ENCODE data around the gene INSRR. TPM values are rescaled to one million over a fixed set of nuclear protein-coding genes. Genes with fewer than 3 reads are reported as not detected.
A peak's percentile ranks its signal among the peaks of the same experiment; 100 is the strongest.

INSRR gene
- total RNA-seq, 4 donors from 2014 or later = not detected

- 69% methylated on average over 7 of the region's 7 CpGs for WGBS
- H3K4me1 ChIP-seq = peaks cover 21 to 37% (median 27%) of the 10 kb centered on the region in 4 donors
- H3K36me3 ChIP-seq = peaks cover 27 to 57% (median 53%) of the 10 kb centered on the region in 4 donors
- no peak overlapping the region for H3K4me3 ChIP-seq
- no peaks in the 10 kb centered on the region for H3K9me3 ChIP-seq
- H3K27ac ChIP-seq (replicated peaks in 1 of 4) = no peak overlapping the region
- TF ChIP-seq CTCF (IDR thresholded peaks at IDR 0.05) (no peak), POLR2AphosphoS5 (IDR thresholded peaks at IDR 0.05) (no peak), POLR2A (IDR thresholded peaks at IDR 0.05; ENCODE audit: low read depth) (no peak), EP300 (IDR thresholded peaks at IDR 0.05) (no peak)
- H3K27me3 ChIP-seq = no peaks in the 10 kb centered on the region
- intact Hi-C loops (cut with DNase I) = no loop called here
- DNase-seq (ENCODE audit: extremely low spot score) = no peak
These were observed 57.4 kb downstream of the INSRR start for GRCh38 chr1:156801409-156802121.

GRCh38 chr1:156797212-156797871, 61.6 kb downstream of the INSRR start:
- 30% methylated on average over 4 of the region's 4 CpGs for WGBS
- no peaks in the 10 kb centered on the region for H3K9me3 ChIP-seq
- no peaks in the 10 kb centered on the region for H3K27me3 ChIP-seq
- TF ChIP-seq CTCF (IDR thresholded peaks at IDR 0.05) = peak; percentile 55 to 76 (median 62)
- TF ChIP-seq POLR2AphosphoS5 (IDR thresholded peaks at IDR 0.05) = no peak
- DNase-seq (ENCODE audit: extremely low spot score) = no peak
- H3K36me3 ChIP-seq = peaks cover 62 to 97% (median 95%) of the 10 kb centered on the region in 4 donors
- intact Hi-C loops (cut with DNase I) = no loop called here
- peaks cover 0 to 12% (median 5%) of the 10 kb centered on the region in 4 donors for H3K4me1 ChIP-seq
- no peak overlapping the region for H3K27ac ChIP-seq (replicated peaks in 1 of 4)
- no peak overlapping the region for H3K4me3 ChIP-seq

- 87% methylated on average over 8 of the region's 8 CpGs for WGBS
- intact Hi-C loops (cut with DNase I) = no loop called here
These were observed 62.4 kb downstream of the INSRR start for GRCh38 chr1:156796340-156797097.

GRCh38 chr1:156795787-156796186, 63.1 kb downstream of the INSRR start:
- no peak overlapping the region for H3K4me3 ChIP-seq
- no peaks in the 10 kb centered on the region for H3K9me3 ChIP-seq
- no peak for DNase-seq (ENCODE audit: extremely low spot score)
- TF ChIP-seq CTCF (IDR thresholded peaks at IDR 0.05) (no peak), EP300 (IDR thresholded peaks at IDR 0.05) (no peak), POLR2A (IDR thresholded peaks at IDR 0.05; ENCODE audit: low read depth) (no peak), POLR2AphosphoS5 (IDR thresholded peaks at IDR 0.05) (no peak)
- 46% methylated on average over 7 of the region's 7 CpGs for WGBS
- intact Hi-C loops (cut with DNase I) = no loop called here
- no peak overlapping the region for H3K27ac ChIP-seq (replicated peaks in 1 of 4)
- H3K27me3 ChIP-seq = no peaks in the 10 kb centered on the region
- peaks cover 67 to 100% (median 99%) of the 10 kb centered on the region in 4 donors for H3K36me3 ChIP-seq
- peaks cover 0 to under 1% (median 0%) of the 10 kb centered on the region in 4 donors for H3K4me1 ChIP-seq

More at GRCh38 chr1:156796340-156797097, 62.4 kb downstream of the INSRR start:
- H3K4me3 ChIP-seq = no peak overlapping the region
- TF ChIP-seq POLR2A (IDR thresholded peaks at IDR 0.05; ENCODE audit: low read depth) = no peak
- no peak for TF ChIP-seq CTCF (IDR thresholded peaks at IDR 0.05)
- no peak for TF ChIP-seq POLR2AphosphoS5 (IDR thresholded peaks at IDR 0.05)
- no peak for TF ChIP-seq EP300 (IDR thresholded peaks at IDR 0.05)
- H3K27me3 ChIP-seq = no peaks in the 10 kb centered on the region
- H3K4me1 ChIP-seq = peaks cover 0 to 8% (median 3%) of the 10 kb centered on the region in 4 donors
- no peaks in the 10 kb centered on the region for H3K9me3 ChIP-seq
- no peak for DNase-seq (ENCODE audit: extremely low spot score)
- no peak overlapping the region for H3K27ac ChIP-seq (replicated peaks in 1 of 4)
- H3K36me3 ChIP-seq = peaks cover 70 to 100% (median 98%) of the 10 kb centered on the region in 4 donors

Measured in esophagus muscularis mucosa (tissue), 4 donors.